Testis (tissue), 3 donors: ENCODE results near the gene UBXN10. TPM values are rescaled to one million over a fixed set of nuclear protein-coding genes. Genes with fewer than 3 reads are reported as not detected.

Experiments
- DNase-seq: peaks from one replicate; pipeline ENCODE4 v3.0.0-alpha.2; 2019
- H3K27ac ChIP-seq, 2 donors: fragments of 200-600 bp; sonication (generic); one replicate each; pipeline ENCODE4 v1.5.1; 2019
- H3K27me3 ChIP-seq: fragments of 200-600 bp; sonication (generic); one replicate; pipeline ENCODE4 v1.5.1; 2019
- H3K36me3 ChIP-seq: fragments of 200-600 bp; sonication (generic); one replicate; pipeline ENCODE4 v1.5.1; 2017; ENCODE audit warnings: low read depth; ENCODE audit errors: missing control alignments
- H3K4me1 ChIP-seq: fragments of 200-600 bp; sonication (generic); one replicate; pipeline ENCODE4 v1.5.1; 2019
- H3K4me3 ChIP-seq, 2 donors: fragments of 200-600 bp; sonication (generic); one replicate each; pipeline ENCODE4 v1.5.1; 2017 to 2019
- H3K9me3 ChIP-seq: fragments of 200-600 bp; sonication (generic); one replicate; pipeline ENCODE4 v1.5.1; 2017
- POLR2A ChIP-seq: fragments of 450-650 bp; IDR thresholded peaks from one replicate; pipeline ENCODE4 v1.6.1; 2017; ENCODE audit warnings: antibody characterized with exemption, mild to moderate bottlenecking, moderate library complexity
- WGBS, 2 donors: methylation state at CpG; one replicate each; pipeline ENCODE4 v1.1.5; 2018; 5-methylcytosine and 5-hydroxymethylcytosine counted together
- intact Hi-C: fragments of 100-400 bp; cut with DNase I; formaldehyde crosslinking; loops from one replicate; pipeline ENCODE4 v1.15.1; 2023; ENCODE audit warnings: low total_unique reads
- polyA plus RNA-seq: library from polyadenylated mRNA; stranded (reverse); fragments of 350-450 nt; fragmentation: Illumina TruSeq; extraction: RNeasy Lipid Tissue Mini Kit (QIAGEN cat#74804); gene quantifications from one replicate; pipeline ENCODE4 v1.2.3, GENCODE V29; 2014; ENCODE audit warnings: low read depth, low replicate concordance; ENCODE audit not compliant: insufficient read depth
- total RNA-seq, 2 donors: library from RNA; depleted of rRNA; stranded (reverse); fragments of >200 nt; gene quantifications; one replicate each; pipeline ENCODE4 v1.2.3, GENCODE V29; 2016
- TF ChIP-seq, protein P1 (sequence below), 3 experiments: fragments of 450-650 bp in 2 of 3; fragments of 200-600 bp in 1 of 3; sonication (generic) in 1 of 3; IDR thresholded peaks; one replicate each; pipeline ENCODE4 v1.5.1; 2016 to 2019; ENCODE audit warnings: antibody characterized with exemption in 3 of 3, mild to moderate bottlenecking in 2 of 3, moderate library complexity in 1 of 3

UBXN10 gene
- total and polyA plus RNA-seq, 3 donors from 2014 or later, result 18.2 to 43.7 (median 23.7) TPM

DNA sequence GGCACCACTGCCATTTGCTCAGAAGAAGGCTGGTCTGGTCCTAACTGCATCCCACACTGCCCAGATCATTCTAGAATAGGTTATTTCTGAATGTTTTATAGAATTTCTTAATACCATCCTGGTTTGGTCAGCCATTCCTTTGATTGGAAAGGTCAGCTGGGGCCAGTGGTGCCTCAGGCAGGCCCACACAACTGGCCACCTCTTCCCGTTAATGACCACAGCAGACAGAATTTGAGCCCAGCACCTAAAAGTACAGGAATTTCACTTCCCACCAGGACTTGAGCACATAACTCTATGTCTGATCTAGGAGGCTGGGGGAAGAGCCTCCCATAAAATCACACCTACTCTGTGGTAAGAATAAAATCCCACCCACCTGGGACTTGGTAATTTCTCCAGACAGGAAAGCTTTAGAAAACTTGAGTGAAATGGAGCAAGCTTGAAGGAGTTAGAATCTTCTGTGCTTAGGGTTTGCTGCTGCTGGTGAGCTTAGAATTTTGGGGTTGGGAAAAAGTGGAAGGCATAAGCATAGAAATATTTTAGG lies 7.0 kb downstream of the UBXN10 start:
- H3K9me3 ChIP-seq, result no peaks in the 10 kb centered on the region
- H3K4me1 ChIP-seq, result peaks cover 13% of the 10 kb centered on the region
- intact Hi-C loops, result no loop called here
- no peak overlapping the region for H3K4me3 ChIP-seq
- WGBS, 2 donors, result 85 to 92% methylated on average over 1 of the region's 1 CpG
- no peaks in the 10 kb centered on the region for H3K27me3 ChIP-seq
- DNase-seq, result no peak
- no peak overlapping the region for H3K27ac ChIP-seq
- TF ChIP-seq, protein P1, sequence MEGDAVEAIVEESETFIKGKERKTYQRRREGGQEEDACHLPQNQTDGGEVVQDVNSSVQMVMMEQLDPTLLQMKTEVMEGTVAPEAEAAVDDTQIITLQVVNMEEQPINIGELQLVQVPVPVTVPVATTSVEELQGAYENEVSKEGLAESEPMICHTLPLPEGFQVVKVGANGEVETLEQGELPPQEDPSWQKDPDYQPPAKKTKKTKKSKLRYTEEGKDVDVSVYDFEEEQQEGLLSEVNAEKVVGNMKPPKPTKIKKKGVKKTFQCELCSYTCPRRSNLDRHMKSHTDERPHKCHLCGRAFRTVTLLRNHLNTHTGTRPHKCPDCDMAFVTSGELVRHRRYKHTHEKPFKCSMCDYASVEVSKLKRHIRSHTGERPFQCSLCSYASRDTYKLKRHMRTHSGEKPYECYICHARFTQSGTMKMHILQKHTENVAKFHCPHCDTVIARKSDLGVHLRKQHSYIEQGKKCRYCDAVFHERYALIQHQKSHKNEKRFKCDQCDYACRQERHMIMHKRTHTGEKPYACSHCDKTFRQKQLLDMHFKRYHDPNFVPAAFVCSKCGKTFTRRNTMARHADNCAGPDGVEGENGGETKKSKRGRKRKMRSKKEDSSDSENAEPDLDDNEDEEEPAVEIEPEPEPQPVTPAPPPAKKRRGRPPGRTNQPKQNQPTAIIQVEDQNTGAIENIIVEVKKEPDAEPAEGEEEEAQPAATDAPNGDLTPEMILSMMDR (IDR thresholded peaks at IDR 0.05), result no peak
- no peak for TF ChIP-seq POLR2A
- H3K36me3 ChIP-seq, result no peaks in the 10 kb centered on the region

DNA sequence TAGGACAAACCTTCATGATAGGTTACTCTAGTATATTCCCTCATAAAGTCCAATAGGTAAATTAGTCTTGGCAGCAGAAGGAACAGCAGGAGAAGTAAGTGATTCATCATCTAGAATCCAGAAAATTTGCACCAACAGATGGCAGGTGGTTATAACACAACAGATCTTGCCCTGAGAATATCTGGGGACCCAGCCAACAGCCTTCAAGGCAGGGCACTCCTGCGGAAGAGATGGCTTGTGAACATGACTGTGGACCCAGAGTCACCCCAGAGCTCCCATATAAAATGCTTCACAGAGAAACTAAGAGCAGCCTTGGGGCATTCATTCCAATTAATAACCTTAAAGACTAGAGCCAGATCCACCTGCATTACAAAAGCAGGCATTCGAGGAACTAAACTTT lies 8.3 kb downstream of the UBXN10 start:
- no peaks in the 10 kb centered on the region for H3K36me3 ChIP-seq
- no peaks in the 10 kb centered on the region for H3K9me3 ChIP-seq
- WGBS, 2 donors, result 84 to 94% methylated on average over 2 of the region's 2 CpGs
- H3K4me1 ChIP-seq, result peaks cover 13% of the 10 kb centered on the region
- intact Hi-C loops, result no loop called here
- H3K4me3 ChIP-seq, result no peak overlapping the region
- DNase-seq, result no peak
- no peak overlapping the region for H3K27ac ChIP-seq
- H3K27me3 ChIP-seq, result no peaks in the 10 kb centered on the region
- TF ChIP-seq POLR2A, result no peak
- TF ChIP-seq, protein P1 (IDR thresholded peaks at IDR 0.05), result no peak

DNA sequence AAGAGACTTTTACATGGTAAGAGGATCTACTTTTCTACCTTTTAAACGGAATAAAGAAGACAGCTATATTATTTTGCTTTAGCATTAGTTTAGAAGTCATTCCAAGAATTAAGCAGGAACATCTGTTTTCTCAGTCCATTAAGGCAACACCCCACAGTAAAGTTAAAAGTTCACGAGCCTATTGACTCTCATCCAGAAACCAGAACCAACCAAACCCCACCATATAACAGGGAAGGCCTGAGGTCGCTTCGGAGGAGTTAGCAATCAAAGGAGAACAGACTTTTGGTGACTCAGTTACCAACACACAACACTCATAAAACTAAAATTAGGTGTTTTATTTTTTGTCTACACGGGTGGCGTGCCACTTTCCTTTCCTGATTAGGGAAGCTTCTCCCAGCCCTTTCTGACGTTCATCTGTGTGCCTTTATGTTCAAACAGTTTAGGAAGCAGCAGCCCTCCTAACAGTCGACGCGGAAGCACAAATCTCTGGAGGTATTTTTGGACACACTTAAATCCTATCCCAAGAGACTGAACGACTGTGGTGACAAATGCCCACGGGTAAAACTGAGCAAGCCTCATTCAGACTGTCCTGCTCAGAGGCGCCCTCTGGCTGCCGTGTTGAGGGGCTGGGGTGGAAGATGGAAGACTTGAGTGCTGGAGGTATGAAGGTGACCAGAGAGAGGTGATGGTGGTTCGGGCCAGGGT lies 9.0 kb downstream of the UBXN10 start:
- intact Hi-C loops, result no loop called here
- DNase-seq, result peak; percentile 69
- Histone ChIP-seq H3K4me3 (no peak overlapping the region), H3K27me3 (no peaks in the 10 kb centered on the region), H3K27ac (no peak overlapping the region), H3K36me3 (no peaks in the 10 kb centered on the region), H3K9me3 (no peaks in the 10 kb centered on the region), H3K4me1 (peaks cover 13% of the 10 kb centered on the region)
- TF ChIP-seq, protein P1 (IDR thresholded peaks at IDR 0.05), result peak; percentile 64 to 71 (median 65)
- no peak for TF ChIP-seq POLR2A
- 46 to 48% methylated on average over 15 of the region's 15 CpGs for WGBS, 2 donors

DNA sequence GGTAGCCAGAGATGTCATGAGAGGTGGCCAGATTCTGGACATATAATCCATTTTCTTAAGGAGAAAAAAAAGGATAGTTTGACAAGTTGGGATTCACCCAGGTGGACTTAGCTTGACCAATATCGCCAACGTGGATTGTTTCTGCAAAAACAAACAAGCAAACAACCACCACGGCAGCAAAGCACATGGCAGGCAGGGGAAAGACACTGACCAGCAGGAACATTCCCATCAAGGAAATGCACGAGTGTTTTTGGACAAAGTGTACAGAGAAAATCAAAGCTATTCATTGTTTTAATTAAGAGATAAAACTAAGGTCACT lies 9.5 kb downstream of the UBXN10 start:
- Histone ChIP-seq H3K9me3 (no peaks in the 10 kb centered on the region), H3K36me3 (no peaks in the 10 kb centered on the region), H3K4me1 (peaks cover 13% of the 10 kb centered on the region), H3K4me3 (no peak overlapping the region), H3K27ac (no peak overlapping the region), H3K27me3 (no peaks in the 10 kb centered on the region)
- intact Hi-C loops, result no loop called here
- WGBS, 2 donors, result 49 to 65% methylated on average over 4 of the region's 4 CpGs
- no peak for DNase-seq
- no peak for TF ChIP-seq POLR2A
- TF ChIP-seq, protein P1 (IDR thresholded peaks at IDR 0.05), result no peak

DNA sequence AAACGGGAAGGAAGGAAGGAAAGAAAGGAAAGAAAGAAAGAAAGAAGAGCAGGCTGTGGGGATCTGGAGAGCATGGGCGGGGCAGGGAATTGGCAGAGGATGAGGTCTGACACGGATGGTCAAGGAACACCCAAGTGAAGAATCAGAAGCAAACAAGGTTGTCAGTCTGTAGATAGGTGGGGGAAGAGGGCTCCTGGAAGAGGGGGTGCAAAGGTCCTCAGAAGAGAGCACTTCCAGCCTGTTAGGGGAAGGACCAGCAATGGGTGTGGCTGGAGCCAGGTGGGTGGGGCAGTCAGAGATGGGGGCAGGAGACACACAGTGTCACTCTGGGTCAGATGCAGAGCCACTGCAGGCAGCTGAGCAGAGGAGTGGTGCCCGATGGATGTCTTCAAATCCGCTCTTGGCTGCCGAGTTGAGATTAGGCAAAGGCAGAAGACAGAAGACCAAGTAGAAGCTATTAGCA lies 11.5 kb downstream of the UBXN10 start:
- Histone ChIP-seq H3K4me1 (peaks cover 13% of the 10 kb centered on the region), H3K9me3 (no peaks in the 10 kb centered on the region), H3K4me3 (no peak overlapping the region), H3K27me3 (no peaks in the 10 kb centered on the region), H3K36me3 (no peaks in the 10 kb centered on the region), H3K27ac (no peak overlapping the region)
- intact Hi-C loops, result no loop called here
- no peak for TF ChIP-seq POLR2A
- TF ChIP-seq, protein P1 (IDR thresholded peaks at IDR 0.05), result no peak
- DNase-seq, result no peak
- WGBS, 2 donors, result 87 to 88% methylated on average over 6 of the region's 6 CpGs
